SU-DHL-6 (cell line): ENCODE measurements around the gene IQCH.

Experiments
- EZH2phosphoT487 ChIP-seq: fragments of 200-600 bp; sonication (generic), shearing (Covaris generic); conservative IDR thresholded peaks from 2 replicates; pipeline ENCODE4 v1.6.1; 2018; ENCODE audit warnings: mild to moderate bottlenecking, antibody characterized with exemption, low read length, moderate library complexity, mixed read lengths
- TF ChIP-seq, protein P1 (sequence below): fragments of 200-600 bp; sonication (generic); IDR thresholded peaks from one replicate; pipeline ENCODE4 v1.5.1; 2017; ENCODE audit warnings: antibody characterized with exemption, mild to moderate bottlenecking, low read length, moderate library complexity; ENCODE audit not compliant: insufficient read depth, poor library complexity, severe bottlenecking

GRCh38 chr15:67276666-67277065 is 22.1 kb downstream of the IQCH start:
- TF ChIP-seq, protein P1, sequence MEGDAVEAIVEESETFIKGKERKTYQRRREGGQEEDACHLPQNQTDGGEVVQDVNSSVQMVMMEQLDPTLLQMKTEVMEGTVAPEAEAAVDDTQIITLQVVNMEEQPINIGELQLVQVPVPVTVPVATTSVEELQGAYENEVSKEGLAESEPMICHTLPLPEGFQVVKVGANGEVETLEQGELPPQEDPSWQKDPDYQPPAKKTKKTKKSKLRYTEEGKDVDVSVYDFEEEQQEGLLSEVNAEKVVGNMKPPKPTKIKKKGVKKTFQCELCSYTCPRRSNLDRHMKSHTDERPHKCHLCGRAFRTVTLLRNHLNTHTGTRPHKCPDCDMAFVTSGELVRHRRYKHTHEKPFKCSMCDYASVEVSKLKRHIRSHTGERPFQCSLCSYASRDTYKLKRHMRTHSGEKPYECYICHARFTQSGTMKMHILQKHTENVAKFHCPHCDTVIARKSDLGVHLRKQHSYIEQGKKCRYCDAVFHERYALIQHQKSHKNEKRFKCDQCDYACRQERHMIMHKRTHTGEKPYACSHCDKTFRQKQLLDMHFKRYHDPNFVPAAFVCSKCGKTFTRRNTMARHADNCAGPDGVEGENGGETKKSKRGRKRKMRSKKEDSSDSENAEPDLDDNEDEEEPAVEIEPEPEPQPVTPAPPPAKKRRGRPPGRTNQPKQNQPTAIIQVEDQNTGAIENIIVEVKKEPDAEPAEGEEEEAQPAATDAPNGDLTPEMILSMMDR, result no peak
- TF ChIP-seq EZH2phosphoT487, result no peak
